ENCODE measurements around the gene TSEN54.

Gene TSEN54

GRCh38 chr17:75503337-75503950, 12.9 kb upstream of the TSEN54 start:
- in situ Hi-C loops (cut with HindIII; ENCODE audit: low sequenced_read_pairs), result no loop called here
- H3K4me3 ChIP-seq (ENCODE audit: low read depth, low read length), result no peak overlapping the region
- no peak for DNase-seq (ENCODE audit: low read depth, low spot score)
- TF ChIP-seq, protein P1, sequence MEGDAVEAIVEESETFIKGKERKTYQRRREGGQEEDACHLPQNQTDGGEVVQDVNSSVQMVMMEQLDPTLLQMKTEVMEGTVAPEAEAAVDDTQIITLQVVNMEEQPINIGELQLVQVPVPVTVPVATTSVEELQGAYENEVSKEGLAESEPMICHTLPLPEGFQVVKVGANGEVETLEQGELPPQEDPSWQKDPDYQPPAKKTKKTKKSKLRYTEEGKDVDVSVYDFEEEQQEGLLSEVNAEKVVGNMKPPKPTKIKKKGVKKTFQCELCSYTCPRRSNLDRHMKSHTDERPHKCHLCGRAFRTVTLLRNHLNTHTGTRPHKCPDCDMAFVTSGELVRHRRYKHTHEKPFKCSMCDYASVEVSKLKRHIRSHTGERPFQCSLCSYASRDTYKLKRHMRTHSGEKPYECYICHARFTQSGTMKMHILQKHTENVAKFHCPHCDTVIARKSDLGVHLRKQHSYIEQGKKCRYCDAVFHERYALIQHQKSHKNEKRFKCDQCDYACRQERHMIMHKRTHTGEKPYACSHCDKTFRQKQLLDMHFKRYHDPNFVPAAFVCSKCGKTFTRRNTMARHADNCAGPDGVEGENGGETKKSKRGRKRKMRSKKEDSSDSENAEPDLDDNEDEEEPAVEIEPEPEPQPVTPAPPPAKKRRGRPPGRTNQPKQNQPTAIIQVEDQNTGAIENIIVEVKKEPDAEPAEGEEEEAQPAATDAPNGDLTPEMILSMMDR (IDR thresholded peaks at IDR 0.05; ENCODE audit: low read depth, low read length), result no peak

- DNase-seq (ENCODE audit: low read depth, low spot score), result no peak
- in situ Hi-C loops (cut with HindIII; ENCODE audit: low sequenced_read_pairs), result no loop called here
- no peak overlapping the region for H3K4me3 ChIP-seq (ENCODE audit: low read depth, low read length)
- TF ChIP-seq, protein P1 (IDR thresholded peaks at IDR 0.05; ENCODE audit: low read depth, low read length), result no peak
Observed at GRCh38 chr17:75503976-75504346, 12.4 kb upstream of the TSEN54 start.

GRCh38 chr17:75504347-75505151, 11.8 kb upstream of the TSEN54 start:
- TF ChIP-seq, protein P1 (IDR thresholded peaks at IDR 0.05; ENCODE audit: low read depth, low read length), result peak; percentile 71
- DNase-seq (ENCODE audit: low read depth, low spot score), result no peak
- in situ Hi-C loops (cut with HindIII; ENCODE audit: low sequenced_read_pairs), result no loop called here
- H3K4me3 ChIP-seq (ENCODE audit: low read depth, low read length), result no peak overlapping the region

DNA sequence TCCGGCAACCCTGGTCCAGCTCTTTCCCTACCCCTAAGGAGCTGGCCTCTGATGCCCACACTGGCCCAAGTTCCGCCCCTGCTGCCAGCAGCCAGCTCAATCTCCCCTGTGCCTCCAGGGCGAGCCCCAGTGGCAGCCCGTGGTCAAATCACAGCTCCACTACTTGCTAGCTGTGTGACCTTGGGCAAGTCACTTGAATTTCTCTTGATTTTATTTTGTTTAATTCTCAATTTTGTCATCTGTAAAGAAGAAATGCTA, 11.2 kb upstream of the TSEN54 start:
- no peak overlapping the region for H3K4me3 ChIP-seq (ENCODE audit: low read depth, low read length)
- TF ChIP-seq, protein P1 (IDR thresholded peaks at IDR 0.05; ENCODE audit: low read depth, low read length), result no peak
- in situ Hi-C loops (cut with HindIII; ENCODE audit: low sequenced_read_pairs), result no loop called here
- DNase-seq (ENCODE audit: low read depth, low spot score), result no peak

- in situ Hi-C loops (cut with HindIII; ENCODE audit: low sequenced_read_pairs), result no loop called here
- no peak overlapping the region for H3K4me3 ChIP-seq (ENCODE audit: low read depth, low read length)
- TF ChIP-seq, protein P1 (IDR thresholded peaks at IDR 0.05; ENCODE audit: low read depth, low read length), result no peak
- DNase-seq (ENCODE audit: low read depth, low spot score), result no peak
Observed at GRCh38 chr17:75505640-75506039, 10.7 kb upstream of the TSEN54 start.

DNA sequence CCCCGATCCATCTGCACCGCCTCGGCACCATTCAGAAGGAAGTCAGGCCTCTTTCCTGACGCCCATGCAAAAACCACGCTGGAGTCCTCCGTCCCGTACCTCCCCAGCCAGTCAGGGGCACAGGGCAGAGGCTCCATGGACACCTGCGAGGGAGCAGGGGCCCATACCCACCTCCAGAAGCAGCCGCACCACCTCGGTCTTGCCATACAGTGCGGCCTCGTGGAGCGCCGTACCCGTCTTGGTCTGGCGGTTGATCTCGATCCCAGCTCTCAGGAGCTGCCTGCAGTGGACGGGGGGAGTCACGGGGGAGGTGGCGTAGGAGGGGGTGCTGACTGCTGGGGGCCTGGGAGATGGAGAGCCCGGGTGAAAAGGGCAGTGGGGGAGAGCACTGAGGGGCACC, 10.2 kb upstream of the TSEN54 start:
- no peak overlapping the region for H3K4me3 ChIP-seq (ENCODE audit: low read depth, low read length)
- DNase-seq (ENCODE audit: low read depth, low spot score), result no peak
- TF ChIP-seq, protein P1 (IDR thresholded peaks at IDR 0.05; ENCODE audit: low read depth, low read length), result no peak
- in situ Hi-C loops (cut with HindIII; ENCODE audit: low sequenced_read_pairs), result no loop called here

Data from astrocyte of the spinal cord (primary cell).